ENCODE results near the gene TMEM204.

GRCh38 chr16:1491327-1491726 lies 42.1 kb upstream of the TMEM204 start:
- TF ChIP-seq EP300 (IDR thresholded peaks at IDR 0.05) (no peak), CTCF (IDR thresholded peaks at IDR 0.05) (no peak), POLR2A (IDR thresholded peaks at IDR 0.05) (no peak)

All from ovary (tissue), 3 donors.